ENCODE results near the gene ACSL6.
"Not testable (repeated sequence)": the region's sequence is repeated elsewhere in the genome, so short reads cannot be mapped to it uniquely, and the experiment has no call there.

ACSL6 gene

DNA sequence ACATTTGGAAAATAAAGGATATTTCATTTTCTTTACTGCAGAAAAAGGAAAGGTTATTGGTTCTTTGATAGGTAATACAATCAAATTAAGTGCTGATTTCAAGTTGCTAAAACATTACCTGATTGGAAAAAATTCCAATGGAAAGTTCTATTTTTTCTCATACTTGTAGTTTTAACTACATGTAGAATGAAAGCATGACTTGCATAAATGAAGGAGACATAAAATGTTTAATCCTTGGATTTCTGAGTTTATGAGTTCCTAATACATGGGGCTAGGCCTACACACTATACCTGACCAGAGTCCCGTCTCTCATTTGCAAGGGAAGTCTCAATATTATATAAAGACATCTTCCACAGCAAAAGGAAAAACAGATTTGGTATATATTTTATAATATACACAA, 60.8 kb downstream of the ACSL6 start:
- in situ Hi-C loops (cut with MboI; ENCODE audit: low sequenced_read_pairs): no loop called here

DNA sequence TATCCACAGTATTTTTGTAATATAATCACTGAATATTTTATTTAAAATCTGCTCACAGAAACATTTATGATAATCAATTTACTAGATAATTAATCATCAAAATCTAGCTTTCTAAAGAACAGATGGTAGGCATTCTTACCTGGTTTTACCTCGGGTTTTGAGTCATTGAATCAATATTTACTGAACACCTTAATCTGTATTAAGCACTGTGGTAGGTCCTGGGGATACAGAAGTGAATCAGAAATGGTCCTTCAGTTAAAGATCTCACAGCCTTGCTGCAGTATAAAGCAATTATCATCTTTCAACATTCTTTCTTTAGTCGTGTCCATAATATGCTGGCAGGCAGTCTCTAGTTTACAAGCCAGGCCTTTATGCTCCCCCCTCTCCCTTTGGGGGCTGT, 64.0 kb downstream of the ACSL6 start:
- in situ Hi-C loops (cut with MboI; ENCODE audit: low sequenced_read_pairs): no loop called here

- in situ Hi-C loops (cut with MboI; ENCODE audit: low sequenced_read_pairs): no loop called here
Observed at GRCh38 chr5:131945551-131946168, 65.8 kb downstream of the ACSL6 start, which contains the start of gene MEIKIN. TSS of gene MEIKIN (minus strand) at chr5:131945663. CDS start at chr5:131945505, 158 bp downstream.

DNA sequence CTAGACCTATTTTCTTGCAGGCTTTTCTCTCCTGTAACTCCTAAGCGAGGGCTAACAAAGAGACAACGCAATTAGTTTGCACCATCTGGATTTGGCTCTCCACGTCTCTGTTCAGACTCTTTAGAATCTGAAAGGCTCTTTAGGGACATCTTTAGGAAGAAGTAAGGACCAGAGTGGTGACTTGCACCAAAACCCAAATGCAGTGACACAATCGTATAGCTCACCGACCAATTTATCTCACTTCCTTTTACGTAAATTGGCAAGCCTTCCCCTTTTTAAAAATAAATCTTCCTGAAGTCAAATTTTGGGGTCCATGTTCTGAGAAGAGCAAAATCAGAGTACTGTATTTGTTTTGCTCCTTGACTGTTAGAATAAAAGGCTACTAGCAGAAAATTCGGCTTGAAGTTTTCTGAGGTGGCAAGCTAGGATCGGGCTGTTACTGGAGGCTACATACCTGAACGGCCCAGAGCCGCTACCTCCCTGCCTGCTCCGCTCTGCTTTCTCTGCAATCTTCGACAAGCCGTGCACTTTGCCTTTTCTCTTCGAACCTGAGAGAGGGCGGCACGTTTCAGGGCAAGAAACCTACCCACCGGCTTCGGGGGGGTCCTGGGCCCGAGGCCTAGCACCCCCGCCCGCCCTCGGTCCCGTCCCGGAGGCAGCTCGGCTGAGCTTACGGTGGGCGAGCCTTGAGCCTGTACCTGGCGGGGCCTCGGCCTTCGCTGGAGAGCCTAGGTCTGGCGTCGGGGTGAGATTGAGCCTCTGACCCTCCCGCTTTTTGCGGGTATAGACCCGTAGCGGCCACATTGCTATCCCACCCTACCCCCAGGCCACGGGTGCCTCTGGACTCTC, 66.5 kb downstream of the ACSL6 start:
- in situ Hi-C loops (cut with MboI; ENCODE audit: low sequenced_read_pairs): no loop called here

DNA sequence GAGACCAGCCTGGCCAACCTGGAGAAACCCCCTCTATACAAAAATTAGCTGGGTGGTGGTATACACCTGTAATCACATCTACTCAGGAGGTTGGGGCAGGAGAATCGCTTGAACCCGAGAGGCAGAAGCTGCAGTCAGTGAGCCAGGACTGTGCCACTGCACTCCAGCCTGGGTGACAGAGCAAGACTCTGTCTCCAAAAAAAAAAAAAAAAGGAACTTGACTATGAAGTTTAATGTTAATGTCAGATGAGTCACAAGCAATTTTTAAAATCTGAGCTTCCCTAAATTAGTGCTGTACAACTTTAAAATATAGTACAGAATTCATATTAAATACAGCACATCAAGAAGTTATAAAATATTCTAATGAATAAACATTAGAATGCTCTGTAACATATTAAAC, 67.5 kb downstream of the ACSL6 start:
- in situ Hi-C loops (cut with MboI; ENCODE audit: low sequenced_read_pairs): no loop called here

- in situ Hi-C loops (cut with MboI; ENCODE audit: low sequenced_read_pairs): no loop called here
Observed at GRCh38 chr5:131942016-131942415, 69.4 kb downstream of the ACSL6 start.

DNA sequence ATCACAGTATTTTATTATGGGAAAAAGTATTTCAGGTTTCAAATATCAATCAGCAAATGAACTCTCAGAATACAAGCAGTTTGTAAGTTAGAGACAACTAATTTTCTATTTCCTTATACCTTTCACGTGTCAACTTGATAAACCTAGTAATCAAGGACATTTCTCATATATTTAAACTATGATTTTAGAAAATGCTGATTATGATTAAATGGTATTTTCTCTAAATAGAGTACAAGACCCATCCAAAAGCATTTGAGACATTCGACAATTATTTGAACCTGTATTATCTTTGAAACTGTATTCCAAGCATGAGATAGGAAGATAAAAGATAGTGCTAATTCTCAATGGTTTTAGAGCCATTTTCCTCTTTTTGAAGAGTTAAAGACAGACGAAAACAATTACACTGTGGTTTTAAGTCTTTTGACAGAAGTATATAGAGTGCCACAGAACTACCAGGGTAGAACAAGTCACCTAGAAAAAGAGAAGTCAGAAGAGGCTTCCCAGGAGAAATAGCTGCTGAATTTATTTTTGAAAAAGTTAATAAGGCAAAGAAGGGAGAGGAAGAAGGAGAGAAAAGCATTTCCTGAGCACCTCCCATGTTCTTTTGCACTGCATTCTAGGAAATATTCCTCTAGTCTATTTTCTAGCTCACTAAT, 71.6 kb downstream of the ACSL6 start:
- in situ Hi-C loops (cut with MboI; ENCODE audit: low sequenced_read_pairs): no loop called here

DNA sequence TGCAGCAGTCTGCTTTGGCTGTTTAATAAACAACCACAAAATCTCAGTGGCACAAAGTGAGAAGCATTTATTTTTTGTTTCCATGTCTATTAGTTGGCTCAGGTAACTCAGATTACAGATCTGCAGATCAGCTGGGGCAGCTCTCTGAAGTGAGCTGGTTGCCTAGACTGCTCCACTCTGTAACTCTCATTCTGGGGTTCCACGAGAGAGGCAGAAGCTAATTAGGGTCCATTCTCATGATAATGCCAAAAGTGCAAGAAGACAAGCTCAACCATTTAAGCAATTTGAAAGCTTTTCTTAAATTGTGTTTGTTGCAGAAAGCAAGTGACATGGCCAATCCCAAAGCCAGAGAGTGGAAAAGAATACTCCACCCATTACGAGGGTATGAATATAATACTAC, 79.2 kb downstream of the ACSL6 start:
- in situ Hi-C loops (cut with MboI; ENCODE audit: low sequenced_read_pairs): no loop called here

DNA sequence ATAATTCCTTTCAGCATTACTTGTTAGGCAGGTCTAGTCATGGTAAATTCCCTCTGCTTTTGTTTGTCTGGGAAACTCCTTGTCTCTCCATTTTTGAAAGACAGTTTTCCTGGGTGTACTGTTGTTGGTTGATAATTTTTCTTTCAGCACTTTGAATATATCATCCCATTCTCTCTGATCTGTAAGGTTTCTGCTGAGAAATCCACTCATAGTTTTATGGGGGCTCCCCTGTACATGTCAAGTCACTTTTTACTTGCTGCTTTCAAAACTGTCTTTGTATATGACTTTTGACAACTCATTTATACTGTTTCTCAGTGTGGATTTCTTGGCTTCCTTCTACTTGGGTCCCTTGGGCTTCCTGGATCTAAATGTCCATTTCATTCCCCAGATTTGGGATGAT, 82.5 kb downstream of the ACSL6 start:
- in situ Hi-C loops (cut with MboI; ENCODE audit: low sequenced_read_pairs): no loop called here

GRCh38 chr5:131926168-131926567, 85.3 kb downstream of the ACSL6 start:
- in situ Hi-C loops (cut with MboI; ENCODE audit: low sequenced_read_pairs): no loop called here

DNA sequence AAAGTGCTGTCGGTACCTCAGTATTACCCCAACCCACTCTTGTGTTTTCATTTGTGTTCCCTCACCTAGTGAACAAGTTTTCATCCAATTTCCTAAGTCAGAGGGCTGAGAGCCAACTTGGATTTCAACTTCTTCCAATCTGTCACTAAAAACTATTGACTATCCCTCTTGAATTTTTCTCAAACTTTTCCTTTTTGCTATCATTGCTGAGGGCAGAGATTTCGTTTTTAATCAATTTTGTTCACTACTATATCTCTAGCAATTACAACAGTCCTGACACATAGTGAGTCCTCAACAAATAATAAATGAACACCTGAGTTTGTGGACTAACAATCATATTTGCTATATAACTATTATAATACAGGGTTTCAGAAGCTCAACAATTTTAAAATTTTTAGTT, 95.0 kb downstream of the ACSL6 start:
- in situ Hi-C loops (cut with MboI; ENCODE audit: low sequenced_read_pairs): no loop called here

- in situ Hi-C loops (cut with MboI; ENCODE audit: low sequenced_read_pairs): no loop called here
Observed at GRCh38 chr5:131914472-131914871, 97.0 kb downstream of the ACSL6 start.

DNA sequence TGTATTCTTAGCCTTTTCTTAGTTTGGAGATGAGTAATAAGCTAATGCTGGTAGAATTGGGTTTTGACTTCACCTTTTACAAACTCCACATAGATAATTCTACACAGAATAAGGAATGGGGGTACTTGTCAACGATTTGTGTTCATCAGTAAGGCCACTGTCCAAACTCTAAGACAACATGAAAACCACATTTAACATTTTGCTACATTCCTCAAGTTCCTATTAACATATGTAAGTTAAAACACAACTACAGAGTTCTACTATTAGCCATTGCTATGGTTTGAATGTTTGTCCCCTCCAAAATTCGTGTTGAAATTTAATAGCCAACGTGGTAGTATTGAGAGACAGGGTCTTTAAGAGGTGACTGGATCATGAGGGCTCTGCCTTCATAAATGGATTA, 97.9 kb downstream of the ACSL6 start:
- in situ Hi-C loops (cut with MboI; ENCODE audit: low sequenced_read_pairs): no loop called here

GRCh38 chr5:131906668-131907067, 104.8 kb downstream of the ACSL6 start:
- in situ Hi-C loops (cut with MboI; ENCODE audit: low sequenced_read_pairs): no loop called here

DNA sequence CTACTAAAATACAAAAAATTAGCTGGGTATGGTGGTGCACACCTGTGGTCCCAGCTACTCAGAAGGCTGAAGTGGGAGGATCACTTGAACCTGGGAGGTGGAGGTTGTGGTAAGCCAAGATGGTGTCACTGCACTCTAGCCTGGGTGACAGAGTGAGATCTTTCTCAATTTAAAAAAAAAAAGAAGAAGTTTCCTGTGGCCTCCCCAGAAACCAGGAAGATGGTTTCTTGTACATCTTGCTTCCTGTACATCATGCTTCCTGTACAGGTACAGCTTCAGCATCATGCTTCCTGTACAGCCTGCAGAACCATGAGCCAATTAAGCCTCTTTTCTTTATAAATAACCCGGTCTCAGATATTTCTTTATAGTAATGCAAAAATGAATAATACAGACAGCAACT, 109.2 kb downstream of the ACSL6 start:
- in situ Hi-C loops (cut with MboI; ENCODE audit: low sequenced_read_pairs): not testable (repeated sequence)

Data from hTERT RPE-1 (cell line).